Nephron (organoid): ENCODE results near the gene PRSS38.

ENCODE experiments used
- H3K27ac Mint-ChIP-seq, 3 experiments: 2 replicates each; pipeline ENCODE4 v1.8.0; 2020; ENCODE audit warnings: mixed read lengths in 3 of 3, mild to moderate bottlenecking in 2 of 3, moderate library complexity in 1 of 3
- H3K27me3 Mint-ChIP-seq: 2 replicates; pipeline ENCODE4 v1.8.0; 2021; ENCODE audit warnings: low read depth, mild to moderate bottlenecking, moderate library complexity, mixed read lengths
- H3K36me3 Mint-ChIP-seq: 2 replicates; pipeline ENCODE4 v1.8.0; 2020; ENCODE audit warnings: low read depth, mixed read lengths
- H3K4me1 Mint-ChIP-seq: 2 replicates; pipeline ENCODE4 v1.8.0; 2020; ENCODE audit warnings: mixed read lengths
- H3K4me3 Mint-ChIP-seq, 3 experiments: 2 replicates each; pipeline ENCODE4 v1.8.0; 2020; ENCODE audit warnings: mild to moderate bottlenecking in 3 of 3, mixed read lengths in 3 of 3, moderate library complexity in 2 of 3
- H3K9me3 Mint-ChIP-seq: 2 replicates; pipeline ENCODE4 v1.8.0; 2020; ENCODE audit warnings: mixed read lengths
- TF ChIP-seq, protein P1 (sequence below), 3 experiments: fragments of 200-600 bp; sonication (generic); IDR thresholded peaks; one replicate each; pipeline ENCODE4 v1.5.0; 2021; ENCODE audit warnings: antibody characterized with exemption in 3 of 3; ENCODE audit not compliant: unreplicated experiment in 3 of 3

The PRSS38 gene

DNA sequence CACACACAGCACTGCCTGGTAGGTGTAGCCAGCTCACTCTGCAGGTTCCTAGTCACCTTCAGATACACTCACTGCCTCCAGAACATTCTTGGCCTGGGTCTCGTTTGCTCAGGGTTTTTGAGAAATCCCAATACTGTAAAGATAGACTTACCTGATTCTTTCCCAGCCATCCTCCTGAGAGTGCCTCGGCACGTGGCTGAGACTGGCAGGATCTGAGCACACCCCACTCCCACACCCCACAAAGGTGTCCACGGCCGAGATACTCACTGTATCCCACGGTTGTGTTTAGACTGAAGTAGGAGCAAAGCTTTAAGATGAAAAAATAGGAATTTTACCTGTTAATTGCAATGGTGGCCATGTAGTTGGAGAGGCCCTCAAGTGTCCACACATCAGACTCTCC, 46.8 kb upstream of the PRSS38 start:
- Mint-ChIP-seq H3K4me1 (peaks cover 6% of the 10 kb centered on the region), H3K9me3 (no peaks in the 10 kb centered on the region), H3K4me3 (no peak overlapping the region), H3K36me3 (peaks cover 44% of the 10 kb centered on the region), H3K27me3 (no peaks in the 10 kb centered on the region), H3K27ac (no peak overlapping the region)
- TF ChIP-seq, protein P1, sequence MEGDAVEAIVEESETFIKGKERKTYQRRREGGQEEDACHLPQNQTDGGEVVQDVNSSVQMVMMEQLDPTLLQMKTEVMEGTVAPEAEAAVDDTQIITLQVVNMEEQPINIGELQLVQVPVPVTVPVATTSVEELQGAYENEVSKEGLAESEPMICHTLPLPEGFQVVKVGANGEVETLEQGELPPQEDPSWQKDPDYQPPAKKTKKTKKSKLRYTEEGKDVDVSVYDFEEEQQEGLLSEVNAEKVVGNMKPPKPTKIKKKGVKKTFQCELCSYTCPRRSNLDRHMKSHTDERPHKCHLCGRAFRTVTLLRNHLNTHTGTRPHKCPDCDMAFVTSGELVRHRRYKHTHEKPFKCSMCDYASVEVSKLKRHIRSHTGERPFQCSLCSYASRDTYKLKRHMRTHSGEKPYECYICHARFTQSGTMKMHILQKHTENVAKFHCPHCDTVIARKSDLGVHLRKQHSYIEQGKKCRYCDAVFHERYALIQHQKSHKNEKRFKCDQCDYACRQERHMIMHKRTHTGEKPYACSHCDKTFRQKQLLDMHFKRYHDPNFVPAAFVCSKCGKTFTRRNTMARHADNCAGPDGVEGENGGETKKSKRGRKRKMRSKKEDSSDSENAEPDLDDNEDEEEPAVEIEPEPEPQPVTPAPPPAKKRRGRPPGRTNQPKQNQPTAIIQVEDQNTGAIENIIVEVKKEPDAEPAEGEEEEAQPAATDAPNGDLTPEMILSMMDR (IDR thresholded peaks at IDR 0.05; ENCODE audit: unreplicated experiment in 3 of 3), result no peak

DNA sequence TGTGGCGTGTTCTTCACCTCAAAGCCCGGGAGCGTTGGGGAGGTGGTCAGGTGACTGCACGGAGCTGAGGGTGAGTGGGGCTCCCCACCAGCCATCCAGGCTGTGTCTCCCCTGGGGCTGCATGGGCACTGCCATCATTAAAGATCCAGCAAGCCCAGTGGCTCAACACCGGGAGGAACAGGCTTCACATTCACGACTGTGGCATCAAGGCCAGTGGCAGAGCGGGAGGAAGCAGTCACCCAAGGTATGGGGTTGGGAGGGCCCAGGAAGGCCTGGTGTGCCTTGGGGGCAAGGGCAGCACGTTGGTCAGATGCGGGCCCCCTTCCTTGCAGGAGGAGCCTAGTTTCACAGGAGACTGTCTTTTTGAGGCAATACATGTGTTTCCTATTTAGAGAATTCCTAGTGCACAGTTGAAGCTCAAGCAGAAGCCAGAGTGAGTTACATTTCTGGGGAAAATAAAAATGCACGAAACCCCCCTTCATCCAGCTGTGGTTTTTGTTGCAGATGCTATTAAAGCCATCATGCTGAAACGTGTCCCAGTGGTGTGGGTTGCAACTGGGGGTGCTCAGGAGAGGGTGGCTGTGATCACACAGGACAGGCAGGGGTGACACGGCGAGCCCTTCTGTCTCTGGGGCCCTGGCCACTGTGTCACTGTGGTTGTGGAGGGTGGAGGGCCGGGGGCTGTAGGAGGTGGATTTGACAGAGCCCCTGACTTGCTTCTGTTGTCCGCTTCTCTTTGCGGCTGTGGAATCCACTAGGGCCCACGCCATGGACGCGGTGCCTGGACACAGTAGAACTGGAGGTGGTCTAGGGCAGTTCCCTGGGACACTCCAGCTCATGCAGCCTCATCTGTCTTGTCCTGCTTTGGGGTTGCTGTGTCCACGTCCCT, 46.2 kb upstream of the PRSS38 start:
- H3K4me1 Mint-ChIP-seq, result peaks cover 11% of the 10 kb centered on the region
- TF ChIP-seq, protein P1 (IDR thresholded peaks at IDR 0.05; ENCODE audit: unreplicated experiment in 3 of 3), result no peak
- peak overlapping the region in 1 of 3 experiments; percentile 32 for H3K27ac Mint-ChIP-seq
- no peaks in the 10 kb centered on the region for H3K27me3 Mint-ChIP-seq
- peaks cover 39% of the 10 kb centered on the region for H3K36me3 Mint-ChIP-seq
- H3K4me3 Mint-ChIP-seq, result no peak overlapping the region
- no peaks in the 10 kb centered on the region for H3K9me3 Mint-ChIP-seq

DNA sequence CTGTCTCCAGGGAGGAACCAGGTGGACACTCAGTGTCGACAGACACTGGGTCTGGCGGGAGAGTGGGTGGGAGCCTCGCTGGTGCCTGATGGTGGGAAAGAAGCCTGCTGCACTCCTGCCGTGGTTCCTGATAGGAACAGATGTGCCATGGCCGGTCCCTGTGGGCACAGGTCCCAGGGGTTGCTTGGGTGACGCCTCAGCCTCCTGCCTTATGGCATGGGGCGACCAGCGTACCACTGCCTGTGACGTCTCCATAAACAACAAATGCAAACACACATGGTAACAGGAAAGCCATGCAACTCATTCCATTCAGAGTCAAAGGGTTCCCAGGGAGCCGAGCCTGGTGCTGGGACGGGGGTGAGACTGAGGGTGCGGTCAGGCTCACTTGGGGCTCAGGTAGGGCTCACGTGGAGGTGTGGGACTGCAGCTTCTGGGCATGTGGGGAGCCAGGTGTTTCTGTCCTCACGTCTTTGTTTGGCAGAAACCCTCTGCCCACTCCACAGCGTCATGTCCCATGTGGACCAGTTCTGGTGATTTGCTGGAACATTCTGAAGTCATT, 45.5 kb upstream of the PRSS38 start:
- Mint-ChIP-seq H3K4me1 (peaks cover 18% of the 10 kb centered on the region), H3K9me3 (no peaks in the 10 kb centered on the region), H3K36me3 (peaks cover 37% of the 10 kb centered on the region), H3K27me3 (no peaks in the 10 kb centered on the region), H3K4me3 (no peak overlapping the region), H3K27ac (peak overlapping the region in 1 of 3 experiments; percentile 32)
- TF ChIP-seq, protein P1 (IDR thresholded peaks at IDR 0.05; ENCODE audit: unreplicated experiment in 3 of 3), result no peak

DNA sequence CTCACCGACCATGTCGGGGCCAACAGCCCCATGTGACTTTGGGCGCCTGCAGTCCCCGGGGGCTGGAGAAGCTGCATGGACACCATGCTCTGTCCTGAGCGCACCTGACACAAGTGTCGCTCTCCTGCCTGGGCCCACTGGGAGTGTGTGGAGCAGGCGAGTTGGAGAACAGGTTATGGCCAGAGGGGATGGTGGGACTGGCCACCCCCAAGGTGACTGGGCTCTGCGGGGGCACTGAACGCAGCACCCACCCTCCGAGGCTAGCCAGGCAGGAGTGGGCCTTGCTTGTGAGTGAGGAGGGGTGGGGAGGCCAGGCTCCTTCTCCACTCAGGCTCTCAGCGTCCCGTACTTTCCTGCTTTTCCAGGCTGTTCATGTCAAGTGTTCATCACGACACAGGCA, 44.7 kb upstream of the PRSS38 start:
- H3K4me1 Mint-ChIP-seq, result peaks cover 23% of the 10 kb centered on the region
- no peak overlapping the region for H3K4me3 Mint-ChIP-seq
- H3K9me3 Mint-ChIP-seq, result no peaks in the 10 kb centered on the region
- no peak overlapping the region for H3K27ac Mint-ChIP-seq
- TF ChIP-seq, protein P1 (IDR thresholded peaks at IDR 0.05; ENCODE audit: unreplicated experiment in 3 of 3), result no peak
- peaks cover 37% of the 10 kb centered on the region for H3K36me3 Mint-ChIP-seq
- no peaks in the 10 kb centered on the region for H3K27me3 Mint-ChIP-seq

DNA sequence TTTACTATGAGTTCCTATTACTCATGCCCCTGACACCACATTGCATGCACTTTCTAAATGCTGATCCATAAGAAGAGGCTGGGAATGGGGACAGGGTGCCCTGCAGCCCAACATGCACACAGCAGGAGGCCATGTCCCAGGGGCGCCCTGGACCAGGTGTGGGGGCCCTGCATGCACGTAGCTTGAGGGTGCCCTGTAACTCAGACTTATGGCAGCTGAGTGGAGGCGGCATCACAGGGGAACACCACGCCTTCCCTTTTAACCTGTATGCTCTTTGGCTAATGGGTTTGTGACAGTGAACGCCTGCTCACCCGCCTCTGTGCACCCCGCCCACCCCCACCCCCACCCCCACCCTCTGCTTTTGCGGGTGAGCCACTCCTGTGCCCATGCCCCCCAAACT, 44.1 kb upstream of the PRSS38 start:
- Mint-ChIP-seq H3K9me3 (no peaks in the 10 kb centered on the region), H3K27ac (no peak overlapping the region), H3K36me3 (peaks cover 37% of the 10 kb centered on the region), H3K4me3 (no peak overlapping the region), H3K27me3 (no peaks in the 10 kb centered on the region), H3K4me1 (peaks cover 28% of the 10 kb centered on the region)
- TF ChIP-seq, protein P1 (IDR thresholded peaks at IDR 0.05; ENCODE audit: unreplicated experiment in 3 of 3), result no peak
